HFF-Myc (cell line): ENCODE results near the gene NDUFV2.

Source experiments
- DNase-seq: peaks from one replicate; pipeline ENCODE4 v3.0.0-alpha.2; 2011; ENCODE audit warnings: low read depth; ENCODE audit errors: extremely low read depth
- H3K4me3 ChIP-seq: replicated peaks from 2 replicates; pipeline ENCODE4 v1.5.1; 2011; ENCODE audit warnings: low read depth, mild to moderate bottlenecking, control low read depth, low read length
- TF ChIP-seq, protein P1 (sequence below): IDR thresholded peaks from 2 replicates; pipeline ENCODE4 v1.5.1; 2012; ENCODE audit warnings: mild to moderate bottlenecking, low read depth, low read length, control low read depth; ENCODE audit errors: missing control alignments

The NDUFV2 gene

DNA sequence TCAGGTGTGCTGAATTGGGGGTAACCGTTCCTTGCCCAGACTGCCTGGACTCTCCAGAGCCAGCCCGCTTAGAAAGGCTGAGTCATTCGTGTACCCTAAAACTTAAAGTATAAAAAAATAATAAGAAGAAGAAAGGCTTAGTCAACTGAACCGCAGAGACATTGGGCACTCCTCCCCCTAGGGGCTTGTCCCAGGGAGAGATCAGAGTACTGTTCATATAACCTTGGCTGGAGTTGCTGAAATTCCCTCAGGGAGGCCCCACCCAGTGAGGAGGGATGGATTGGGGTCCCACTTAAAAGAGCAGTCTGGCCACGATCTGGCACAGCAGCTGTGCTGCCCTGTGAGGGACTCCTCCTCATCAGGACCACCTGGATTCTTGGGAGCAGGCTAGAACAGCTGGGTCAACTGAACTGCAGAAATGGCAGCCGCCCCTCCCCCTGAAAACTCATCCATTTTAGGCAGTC is 71.3 kb downstream of the NDUFV2 start:
- no peak overlapping the region for H3K4me3 ChIP-seq
- no peak for DNase-seq
- TF ChIP-seq, protein P1, sequence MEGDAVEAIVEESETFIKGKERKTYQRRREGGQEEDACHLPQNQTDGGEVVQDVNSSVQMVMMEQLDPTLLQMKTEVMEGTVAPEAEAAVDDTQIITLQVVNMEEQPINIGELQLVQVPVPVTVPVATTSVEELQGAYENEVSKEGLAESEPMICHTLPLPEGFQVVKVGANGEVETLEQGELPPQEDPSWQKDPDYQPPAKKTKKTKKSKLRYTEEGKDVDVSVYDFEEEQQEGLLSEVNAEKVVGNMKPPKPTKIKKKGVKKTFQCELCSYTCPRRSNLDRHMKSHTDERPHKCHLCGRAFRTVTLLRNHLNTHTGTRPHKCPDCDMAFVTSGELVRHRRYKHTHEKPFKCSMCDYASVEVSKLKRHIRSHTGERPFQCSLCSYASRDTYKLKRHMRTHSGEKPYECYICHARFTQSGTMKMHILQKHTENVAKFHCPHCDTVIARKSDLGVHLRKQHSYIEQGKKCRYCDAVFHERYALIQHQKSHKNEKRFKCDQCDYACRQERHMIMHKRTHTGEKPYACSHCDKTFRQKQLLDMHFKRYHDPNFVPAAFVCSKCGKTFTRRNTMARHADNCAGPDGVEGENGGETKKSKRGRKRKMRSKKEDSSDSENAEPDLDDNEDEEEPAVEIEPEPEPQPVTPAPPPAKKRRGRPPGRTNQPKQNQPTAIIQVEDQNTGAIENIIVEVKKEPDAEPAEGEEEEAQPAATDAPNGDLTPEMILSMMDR = no peak

GRCh38 chr18:9174302-9174701 is 71.8 kb downstream of the NDUFV2 start:
- DNase-seq = no peak
- no peak overlapping the region for H3K4me3 ChIP-seq
- TF ChIP-seq, protein P1 = no peak

DNA sequence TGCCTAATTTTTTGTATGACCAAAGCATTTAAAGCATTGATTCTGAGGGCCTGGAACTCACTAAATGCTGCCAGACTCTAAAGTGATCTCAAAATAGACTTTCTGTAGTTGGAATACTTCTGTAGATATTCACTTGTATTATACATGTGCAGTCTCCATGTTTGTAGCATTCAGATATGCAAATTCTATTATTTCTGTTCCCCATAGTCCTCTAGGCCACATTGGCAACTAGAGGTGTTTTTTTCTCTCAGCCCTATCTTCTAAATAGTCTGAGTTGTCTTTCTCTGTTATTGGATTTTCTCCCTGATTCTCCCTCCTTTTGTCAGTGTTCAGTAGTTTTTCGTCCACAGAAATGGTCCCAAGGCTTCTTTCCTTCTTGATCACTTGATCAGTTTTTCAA is 72.6 kb downstream of the NDUFV2 start:
- no peak overlapping the region for H3K4me3 ChIP-seq
- no peak for DNase-seq
- TF ChIP-seq, protein P1 = no peak

DNA sequence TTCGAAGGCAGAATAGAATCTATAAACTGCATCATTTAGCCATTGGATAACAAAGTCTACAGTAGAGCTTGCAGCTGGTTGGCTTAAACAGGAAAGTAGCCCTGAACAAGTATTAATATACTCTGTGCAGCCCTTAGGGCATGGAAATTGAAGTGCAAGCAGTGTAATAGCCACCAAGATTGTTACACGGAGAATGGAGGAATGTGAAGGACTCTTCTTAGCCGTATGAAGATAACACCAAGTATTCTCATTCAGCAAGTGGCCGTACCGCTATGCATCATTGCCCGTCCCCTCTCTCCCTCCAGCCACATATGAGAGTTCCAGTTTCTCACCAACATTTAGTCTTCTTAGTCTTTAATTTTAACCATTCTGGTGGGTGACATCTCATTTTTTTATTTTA is 74.5 kb downstream of the NDUFV2 start:
- TF ChIP-seq, protein P1 = no peak
- DNase-seq = no peak
- H3K4me3 ChIP-seq = no peak overlapping the region

- TF ChIP-seq, protein P1 = no peak
- no peak for DNase-seq
- H3K4me3 ChIP-seq = no peak overlapping the region
Observed at GRCh38 chr18:9177466-9177865, 75.0 kb downstream of the NDUFV2 start.

DNA sequence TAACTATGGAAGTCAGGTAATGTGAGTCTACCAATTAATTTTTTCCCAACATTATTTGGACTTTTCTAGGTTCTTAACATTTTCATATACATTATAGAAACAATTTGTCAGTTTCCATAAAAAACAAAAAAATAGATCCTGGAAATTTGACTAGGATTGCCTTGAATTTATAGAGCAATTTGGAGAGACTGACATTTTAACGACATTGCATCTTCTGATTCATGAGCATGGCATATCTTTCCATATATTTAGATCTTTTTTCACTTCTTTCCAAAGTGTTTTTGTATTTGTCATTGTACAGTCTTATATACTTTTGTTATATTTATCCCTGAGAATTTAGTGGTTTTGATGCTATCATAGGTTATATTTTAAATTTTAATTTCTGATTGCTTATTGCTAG is 76.1 kb downstream of the NDUFV2 start:
- H3K4me3 ChIP-seq = no peak overlapping the region
- TF ChIP-seq, protein P1 = no peak
- no peak for DNase-seq

DNA sequence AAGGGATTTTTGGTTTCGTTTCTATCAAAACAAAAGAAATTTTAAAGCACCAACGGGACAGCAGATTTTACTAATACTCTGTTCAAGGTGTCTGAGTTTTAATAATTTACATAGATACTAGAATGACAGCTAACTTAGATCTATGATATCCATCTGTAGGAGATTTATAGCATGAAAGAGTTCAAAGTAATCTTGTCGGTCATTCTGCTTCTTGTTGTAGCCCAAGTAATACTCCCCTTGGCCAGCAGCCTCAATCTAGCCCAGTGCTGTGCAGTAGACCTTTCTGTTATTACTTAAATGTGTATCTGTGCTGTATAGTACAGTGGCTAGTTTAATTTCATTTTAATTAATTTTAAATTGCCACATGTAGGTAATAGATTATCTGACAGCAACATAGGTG is 78.8 kb downstream of the NDUFV2 start:
- H3K4me3 ChIP-seq = no peak overlapping the region
- DNase-seq = no peak

More for the DNA sequence above, 78.8 kb downstream of the NDUFV2 start:
- TF ChIP-seq, protein P1 = no peak
